ENCODE measurements around the gene NAIF1.

DNA sequence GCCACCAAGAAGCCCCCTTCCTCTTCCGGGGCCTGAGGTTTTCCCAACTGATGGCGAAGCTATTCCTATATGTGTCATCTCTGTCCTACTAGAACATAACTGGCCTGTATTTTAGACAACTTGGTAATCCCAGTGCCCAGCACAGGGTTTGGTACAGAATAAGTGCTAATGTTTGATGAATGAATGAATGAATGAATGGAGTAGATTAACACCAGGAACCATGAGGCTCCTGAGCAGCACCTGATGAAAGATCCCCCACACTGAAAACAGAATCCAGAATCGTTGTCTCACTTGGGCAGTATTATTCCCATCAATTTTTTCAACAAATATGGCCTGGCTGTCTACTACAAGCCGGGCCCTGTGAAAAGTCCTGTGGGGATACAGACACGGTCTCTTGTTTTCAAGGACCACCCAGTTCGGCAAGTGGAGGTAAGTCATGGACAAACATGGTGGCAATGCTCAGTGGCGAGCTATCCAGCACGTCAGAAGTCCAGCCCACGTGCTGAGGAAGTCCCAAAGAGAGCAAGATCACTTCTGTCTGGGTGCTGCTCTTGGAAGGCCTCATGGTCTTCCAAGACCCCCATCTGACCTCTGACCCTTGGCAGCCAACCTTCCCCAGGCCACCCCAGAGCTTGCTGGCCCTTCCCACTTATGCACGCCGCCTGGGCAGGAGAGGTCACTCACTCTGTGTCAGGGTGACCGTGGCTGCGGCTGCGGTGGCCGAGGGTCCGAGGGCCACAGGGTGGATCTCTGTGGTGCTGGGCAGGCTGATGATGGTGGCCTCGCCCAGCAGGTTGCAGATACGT lies 1.0 kb downstream of the NAIF1 start:
- TF ChIP-seq POLR2AphosphoS5 (IDR thresholded peaks at IDR 0.05; ENCODE audit: borderline replicate concordance, low read depth, low read length): no peak
- TF ChIP-seq EZH2 (IDR thresholded peaks at IDR 0.05): no peak
